8988T (cell line): ENCODE data around the gene LCP1.
"Not testable (repeated sequence)": the region's sequence is repeated elsewhere in the genome, so short reads cannot be mapped to it uniquely, and the experiment has no call there.

Experiments used
- DNase-seq: peaks from one replicate; pipeline ENCODE4 v3.0.0; 2011

The LCP1 gene

DNA sequence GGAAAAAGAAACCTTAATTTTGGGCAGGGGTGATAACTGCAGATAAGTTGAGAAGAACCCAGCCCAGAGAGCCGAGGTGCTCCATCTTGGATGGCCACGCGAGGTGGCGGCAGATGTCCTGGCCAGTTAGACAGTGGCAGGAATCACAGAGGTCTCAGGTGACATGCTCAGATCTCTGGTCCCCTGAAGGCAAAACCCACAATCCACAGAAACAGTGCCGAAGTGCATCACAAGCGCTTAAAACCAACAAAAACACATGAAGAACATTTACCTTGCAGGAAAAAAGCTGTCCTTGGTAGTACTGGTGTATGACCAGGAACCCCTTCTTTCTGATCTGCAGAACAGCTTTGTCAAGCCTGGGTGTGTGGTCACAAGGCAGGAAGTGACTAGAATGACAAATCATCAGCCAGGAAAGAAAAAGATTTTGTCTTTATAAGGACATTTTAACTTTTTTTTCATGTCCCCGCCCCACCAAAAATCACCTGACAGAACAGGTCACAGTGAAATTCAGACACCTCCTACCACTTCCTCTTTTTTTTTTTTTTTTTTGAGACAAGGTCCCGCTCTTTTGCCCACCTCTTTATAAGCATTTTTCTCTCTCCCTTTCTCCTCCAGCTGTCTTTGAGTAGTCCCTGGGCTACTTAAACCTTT lies at the start of gene LCP1:
Gene LCP1 (minus strand): TSS at position 338 of the 651 bp plus-strand sequence. CDS start 22,515 bp downstream, outside the sequence.
- DNase-seq, result no peak

- DNase-seq, result no peak
These were observed 47.3 kb upstream of the LCP1 start for GRCh38 chr13:46229251-46229650.

DNA sequence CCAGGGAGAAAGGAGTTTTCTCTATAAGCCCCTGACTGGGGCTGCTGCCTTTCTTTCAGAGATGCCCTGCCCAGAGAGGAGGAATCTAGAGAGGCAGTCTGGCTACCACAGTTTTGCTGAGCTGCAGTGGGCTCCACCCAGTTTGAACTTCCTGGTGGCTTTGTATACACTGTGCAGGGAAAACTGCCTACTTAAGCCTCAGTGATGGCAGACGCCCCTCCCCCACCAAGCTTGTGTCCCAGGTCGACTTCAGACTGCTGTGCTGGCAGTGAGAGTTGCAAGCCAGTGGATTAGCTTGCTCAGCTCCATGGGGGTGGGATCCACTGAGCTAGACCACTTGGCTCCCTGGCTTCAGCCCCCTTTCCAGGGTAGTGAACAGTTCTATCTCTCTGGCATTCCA lies 38.3 kb upstream of the LCP1 start:
- DNase-seq, result not testable (repeated sequence)

- DNase-seq, result not testable (repeated sequence)
These were observed 32.8 kb upstream of the LCP1 start for GRCh38 chr13:46214741-46215140.

DNA sequence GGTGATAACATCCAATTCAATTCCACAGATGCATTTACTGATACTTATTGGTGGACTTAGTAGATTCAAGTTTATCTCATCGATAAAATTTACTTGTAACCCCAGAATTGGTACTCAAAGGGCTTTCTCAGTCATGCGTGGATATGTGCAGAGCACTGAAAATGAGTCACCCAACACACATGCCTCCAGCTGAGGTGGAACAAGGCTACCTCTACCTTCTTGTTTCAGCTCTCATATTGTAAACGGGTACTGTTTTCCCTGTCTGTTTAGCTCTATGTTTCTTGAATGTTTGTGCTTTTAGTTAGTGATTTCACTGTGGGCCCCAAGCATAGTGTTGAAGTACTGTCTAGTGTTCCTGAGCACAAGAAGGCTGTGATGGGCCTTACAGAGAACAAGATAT lies 31.3 kb upstream of the LCP1 start:
- DNase-seq, result no peak

GRCh38 chr13:46211483-46212351 lies 29.7 kb upstream of the LCP1 start, which contains the start of gene LRRC63:
Gene LRRC63 (plus strand): TSS chr13:46211928. CDS start chr13:46213035, 1,107 bp downstream.
- DNase-seq, result peak; percentile 57

DNA sequence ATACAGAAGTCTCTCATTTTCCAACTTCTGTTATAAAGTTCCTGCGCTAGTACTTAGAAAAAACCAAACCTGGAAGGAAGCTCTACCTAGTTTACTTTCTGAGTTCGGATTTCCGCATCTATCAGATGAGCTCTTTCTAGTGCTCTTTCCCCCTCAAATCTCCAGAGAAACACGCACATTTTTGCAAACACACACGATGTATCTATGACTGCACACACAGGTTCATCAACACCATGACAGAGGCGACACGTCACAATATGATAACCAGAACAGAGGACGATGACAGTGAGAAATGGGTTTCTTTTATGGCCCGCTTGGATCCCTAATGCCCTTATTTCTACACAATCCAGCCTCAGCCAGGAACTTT lies 29.1 kb upstream of the LCP1 start:
- no peak for DNase-seq

- no peak for DNase-seq
These were observed 28.5 kb upstream of the LCP1 start for GRCh38 chr13:46210362-46211083.

- no peak for DNase-seq
These were observed 25.9 kb upstream of the LCP1 start for GRCh38 chr13:46207828-46208227.

- no peak for DNase-seq
These were observed 24.2 kb upstream of the LCP1 start for GRCh38 chr13:46206143-46206542.

DNA sequence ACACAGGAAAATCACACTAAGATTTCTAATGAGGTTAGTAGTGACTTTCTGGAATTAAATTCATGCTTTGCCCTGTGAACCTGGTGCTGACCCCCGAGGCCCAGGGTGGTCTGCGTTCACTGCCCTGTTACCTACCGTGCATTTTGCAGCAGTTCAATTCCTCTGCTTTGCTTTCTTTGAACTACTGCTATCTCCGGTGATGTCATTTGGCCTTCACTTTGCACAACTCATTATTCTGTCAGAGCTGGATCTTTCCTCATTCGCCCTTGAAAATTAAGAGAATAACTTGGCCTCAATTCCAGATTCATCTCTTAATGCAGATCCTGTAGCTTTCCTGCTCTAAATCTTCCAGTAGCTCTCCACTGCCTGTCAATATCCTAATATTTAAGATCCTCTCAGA lies 21.0 kb upstream of the LCP1 start:
- no peak for DNase-seq

DNA sequence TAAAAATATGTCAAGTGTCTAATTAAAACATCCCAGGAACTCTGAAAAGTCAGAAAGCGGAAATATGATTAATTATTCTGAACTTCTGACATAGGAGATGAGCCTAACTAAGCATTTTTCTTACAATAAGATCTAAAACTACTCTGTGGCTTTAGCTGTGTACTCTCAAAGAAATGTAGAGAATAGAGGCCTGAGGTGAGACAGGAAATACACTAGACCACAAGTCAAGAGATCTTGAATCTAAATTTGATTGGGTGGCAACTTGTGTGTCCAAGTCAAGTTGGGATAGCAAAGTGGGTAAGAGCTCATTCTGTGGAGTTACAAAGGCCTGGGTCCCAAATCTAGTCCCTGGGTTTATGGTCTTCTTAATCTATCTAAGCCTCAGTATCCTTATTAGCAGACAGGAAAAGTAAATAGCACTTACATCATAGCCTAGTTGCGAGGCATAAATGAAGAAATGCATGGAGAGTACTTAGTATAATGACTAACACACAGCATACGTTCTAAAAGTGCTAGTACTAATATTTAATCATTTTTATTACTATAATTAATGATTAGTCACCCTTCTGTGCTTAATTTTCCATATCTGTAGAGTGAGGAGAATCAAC lies 20.3 kb upstream of the LCP1 start:
- DNase-seq, result no peak

DNA sequence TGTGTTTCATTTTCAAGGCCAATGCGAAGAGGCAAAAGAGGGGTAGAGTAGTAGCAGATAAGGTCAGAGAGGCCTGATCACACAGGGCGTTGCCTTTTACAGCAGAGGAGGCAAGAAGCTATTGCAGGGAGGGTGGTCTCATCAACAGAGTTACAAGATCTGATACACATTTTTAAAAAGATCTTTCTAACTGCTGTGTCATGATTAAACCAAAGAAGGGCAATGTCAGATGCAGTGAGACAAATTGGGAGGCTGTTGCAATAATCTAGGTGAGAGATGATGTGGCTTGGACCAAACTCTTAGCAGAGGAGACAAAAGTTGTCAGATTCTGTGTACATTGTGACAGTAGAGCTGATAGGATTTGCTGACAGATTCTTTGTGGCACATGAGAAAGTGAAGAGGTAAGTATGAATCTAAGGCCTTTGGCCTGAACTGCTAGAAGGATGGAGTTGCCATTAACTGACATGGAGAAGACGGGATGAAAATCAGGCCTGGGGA lies 16.8 kb upstream of the LCP1 start:
- no peak for DNase-seq

DNA sequence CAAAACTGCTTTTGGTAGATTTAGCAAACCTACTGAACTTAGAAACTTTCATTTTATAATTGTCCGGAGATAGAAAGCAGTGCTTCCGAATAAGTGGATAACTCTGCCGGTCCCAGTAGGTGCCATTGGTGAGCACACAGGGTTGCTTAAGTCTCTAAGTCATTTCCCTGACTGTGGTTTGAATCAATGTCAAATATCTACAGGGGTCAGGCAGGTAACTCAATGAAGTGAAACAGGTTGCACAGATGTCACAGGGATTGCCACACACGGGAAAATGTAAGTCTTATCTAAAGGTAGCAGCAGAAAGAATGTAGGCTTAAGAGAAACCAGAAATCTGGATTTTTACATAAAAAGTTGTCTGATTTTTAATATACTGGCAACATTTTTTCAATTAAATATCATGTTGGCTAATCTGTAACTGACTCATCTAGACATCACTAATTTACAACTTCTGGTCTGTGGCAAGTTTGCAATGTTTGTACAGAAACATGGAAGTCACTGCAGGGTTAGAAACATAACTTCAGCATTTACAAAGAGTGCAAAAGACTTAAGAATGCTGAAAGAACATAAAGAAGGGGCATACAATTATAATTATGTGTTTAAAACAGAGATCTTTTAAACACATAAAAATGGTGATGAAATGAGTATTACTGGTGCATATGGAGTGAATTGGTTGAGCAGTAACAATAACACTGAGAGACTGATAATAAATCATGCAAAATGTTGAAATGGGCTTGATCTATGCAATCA lies 15.5 kb upstream of the LCP1 start:
- DNase-seq, result no peak

DNA sequence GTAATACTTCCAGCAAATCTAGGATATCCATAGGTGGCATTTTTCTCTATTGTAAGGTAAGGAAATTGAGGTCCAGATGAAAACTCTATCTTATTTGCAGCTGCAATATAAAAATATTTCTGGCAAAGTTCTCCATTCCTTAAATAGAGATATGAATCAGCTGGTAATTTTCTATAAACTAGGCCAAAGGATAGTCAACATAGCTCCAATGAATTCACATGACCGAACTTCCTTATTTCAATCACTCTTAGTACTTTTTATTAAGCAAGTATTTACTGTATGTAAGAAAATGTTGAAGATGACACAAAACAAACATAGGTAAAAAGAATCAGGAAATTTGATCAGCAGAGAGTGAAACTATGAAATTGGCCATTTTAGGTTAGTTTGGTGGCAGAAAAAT lies 13.0 kb upstream of the LCP1 start:
- DNase-seq, result no peak

DNA sequence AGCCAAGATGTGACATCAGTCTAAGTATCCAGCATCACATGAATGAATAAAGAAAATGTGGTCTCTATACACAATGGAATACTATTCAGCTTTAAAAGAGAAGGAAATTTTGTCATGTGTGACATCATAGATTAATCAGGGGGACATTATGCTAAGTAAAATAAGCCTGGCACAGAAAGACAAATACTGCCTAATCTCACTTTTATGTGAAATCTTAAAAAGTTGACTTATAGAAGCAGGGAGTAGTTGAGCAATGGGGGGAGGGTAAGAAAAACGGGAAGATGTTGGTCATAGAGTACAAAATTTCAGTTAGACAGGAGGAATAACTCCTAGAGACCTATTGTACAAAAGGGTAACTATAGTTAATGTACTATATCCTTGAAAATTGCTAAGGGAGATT lies 10.4 kb upstream of the LCP1 start:
- DNase-seq, result no peak

DNA sequence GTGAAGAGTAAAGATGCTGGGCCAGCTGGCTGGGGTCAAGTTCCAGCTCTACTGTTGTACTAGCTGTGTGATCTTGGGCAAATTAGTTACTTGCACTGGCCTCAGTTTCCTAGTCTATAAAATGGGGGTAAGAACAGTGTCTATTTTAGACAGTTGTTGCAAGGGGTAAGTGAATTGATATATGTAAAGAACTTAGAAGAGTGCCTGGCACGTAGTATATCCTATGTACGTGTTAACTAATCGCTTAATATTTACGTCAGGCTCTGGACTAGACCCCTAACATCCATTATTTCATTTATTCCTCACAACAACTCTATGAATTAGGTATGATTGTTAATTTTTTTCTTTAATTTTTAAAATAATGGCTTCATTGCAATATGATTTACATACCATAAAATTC lies 3.7 kb upstream of the LCP1 start:
- no peak for DNase-seq

- no peak for DNase-seq
These were observed 2.3 kb upstream of the LCP1 start for GRCh38 chr13:46184277-46184699.

DNA sequence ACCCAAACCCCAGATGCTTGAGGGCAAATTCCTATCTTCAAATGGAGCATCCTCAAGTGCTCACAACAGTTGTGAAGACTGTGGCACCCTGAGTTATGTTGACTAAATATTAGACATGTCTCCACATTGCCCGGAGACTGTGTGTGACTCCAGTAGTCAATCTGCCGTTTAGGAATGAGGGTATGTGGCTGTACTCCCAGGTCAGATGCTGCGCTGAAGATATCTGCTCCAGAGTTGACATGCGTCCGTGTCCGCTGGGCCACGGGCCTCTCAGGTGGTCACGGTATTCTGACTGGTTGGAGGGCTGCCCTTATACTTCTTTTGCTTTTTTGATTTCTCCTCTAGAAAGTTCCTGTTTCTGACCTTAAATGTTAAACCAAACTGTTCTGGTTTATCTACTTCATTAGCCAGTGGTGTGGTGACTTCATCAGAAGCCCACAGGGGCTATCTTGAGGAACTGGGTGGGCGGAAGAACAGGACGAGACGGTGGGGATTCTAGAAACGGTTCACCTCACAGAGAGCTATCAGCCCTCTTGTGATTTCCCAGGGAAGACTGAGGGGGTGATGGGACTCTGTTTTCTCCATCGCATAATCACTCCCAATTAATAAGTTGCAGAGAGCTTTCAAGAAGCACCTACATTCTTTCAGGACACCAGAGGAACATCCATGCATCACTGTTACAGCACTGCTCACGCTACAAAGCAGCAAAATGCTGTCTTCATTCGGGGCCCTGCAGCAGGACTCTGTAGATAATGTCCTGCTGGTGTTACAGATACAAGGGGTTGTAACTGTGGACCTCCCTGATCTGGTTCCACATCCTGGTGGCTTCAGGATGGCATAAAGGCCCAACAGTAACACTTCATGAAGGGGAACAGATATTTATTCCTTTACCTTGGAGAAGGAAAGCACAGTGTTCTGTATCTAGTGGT lies 1.3 kb upstream of the LCP1 start:
- DNase-seq, result no peak

GRCh38 chr13:46182491-46182877 lies 507 bp upstream of the LCP1 start:
- no peak for DNase-seq

GRCh38 chr13:46181377-46181839 lies 569 bp downstream of the LCP1 start:
- DNase-seq, result no peak
